ENCODE measurements around the gene PHLDB3.

GRCh38 chr19:43552198-43552450, 47.6 kb upstream of the PHLDB3 start:
- TF ChIP-seq CTCF (IDR thresholded peaks at IDR 0.05 in 4 of 5, conservative IDR thresholded peaks at IDR 0.05 in 1 of 5) (no peak), POLR2A (IDR thresholded peaks at IDR 0.05) (no peak)

All from gastrocnemius medialis (tissue), 4 donors.